ENCODE results near the gene AKAP8L.

The AKAP8L gene

GRCh38 chr19:15448778-15449619 lies 30.2 kb upstream of the AKAP8L start:
- DNase-seq = no peak

GRCh38 chr19:15448044-15448777 lies 29.4 kb upstream of the AKAP8L start:
- no peak for DNase-seq

- DNase-seq = no peak
These were observed 28.3 kb upstream of the AKAP8L start for GRCh38 chr19:15447057-15447456.

- no peak for DNase-seq
These were observed 27.1 kb upstream of the AKAP8L start for GRCh38 chr19:15445807-15446376.

GRCh38 chr19:15445227-15445605 lies 26.4 kb upstream of the AKAP8L start:
- DNase-seq = no peak

GRCh38 chr19:15444505-15445226 lies 25.9 kb upstream of the AKAP8L start:
- no peak for DNase-seq

GRCh38 chr19:15443838-15444237 lies 25.1 kb upstream of the AKAP8L start:
- DNase-seq = no peak

GRCh38 chr19:15443325-15443724 lies 24.5 kb upstream of the AKAP8L start:
- DNase-seq = no peak

GRCh38 chr19:15442142-15442920 lies 23.5 kb upstream of the AKAP8L start:
- no peak for DNase-seq

- no peak for DNase-seq
These were observed 22.5 kb upstream of the AKAP8L start for GRCh38 chr19:15441317-15441716.

- DNase-seq = no peak
These were observed 21.2 kb upstream of the AKAP8L start for GRCh38 chr19:15439821-15440641.

GRCh38 chr19:15439078-15439799 lies 20.5 kb upstream of the AKAP8L start:
- no peak for DNase-seq

GRCh38 chr19:15438577-15438976 lies 19.8 kb upstream of the AKAP8L start:
- DNase-seq = no peak

GRCh38 chr19:15438124-15438496 lies 19.3 kb upstream of the AKAP8L start:
- no peak for DNase-seq

GRCh38 chr19:15437355-15438123 lies 18.8 kb upstream of the AKAP8L start:
- no peak for DNase-seq

GRCh38 chr19:15436826-15437110 lies 18.0 kb upstream of the AKAP8L start:
- no peak for DNase-seq

GRCh38 chr19:15436012-15436825 lies 17.4 kb upstream of the AKAP8L start:
- no peak for DNase-seq

- no peak for DNase-seq
These were observed 14.8 kb upstream of the AKAP8L start for GRCh38 chr19:15433519-15434069.
